ENCODE data around the gene LYPD5. TPM values are rescaled to one million over a fixed set of nuclear protein-coding genes. Genes with fewer than 3 reads are reported as not detected.

Gene LYPD5
- total RNA-seq, 1 experiment from 2014 or later: 0.87 TPM

DNA sequence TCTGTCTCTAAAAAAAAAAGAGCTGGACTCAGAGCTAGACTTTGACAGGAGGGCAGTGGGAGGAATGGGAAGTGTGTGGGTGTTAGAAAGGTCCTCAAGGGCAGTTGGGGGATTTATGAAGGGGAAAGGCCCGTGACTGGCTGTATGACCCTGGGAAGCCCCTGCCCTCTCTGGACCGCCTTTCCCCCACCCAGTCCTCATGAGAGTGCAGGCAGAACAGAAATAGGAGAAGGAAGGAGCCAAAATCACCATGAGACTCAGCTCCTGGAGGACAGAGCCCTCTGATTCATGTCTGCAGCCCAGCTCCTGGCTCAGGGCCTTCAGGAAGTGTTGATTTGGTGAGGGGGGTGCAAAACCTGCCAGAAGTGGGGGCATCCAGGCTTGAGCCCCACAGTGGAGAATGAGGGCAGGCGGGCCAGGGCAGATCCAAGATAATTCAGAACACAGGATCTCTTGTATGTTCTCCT lies 38.7 kb downstream of the LYPD5 start:
- CTCF ChIA-PET: interaction anchor here (0.8 kb wide), 1 partner anchor 26 kb away, joined by 3 read pairs; no protein-coding TSS in a partner anchor
- intact Hi-C loops (cut with micrococcal nuclease; ENCODE audit: unreplicated experiment) (no loop called here), in situ Hi-C loops (cut with HindIII; ENCODE audit: low pct_unique_long_range_greater_than_20kb, low sequenced_read_pairs) (no loop called here)
- POLR2A ChIA-PET: no interaction called here
- no peak overlapping the region for H3K4me3 ChIP-seq (ENCODE audit: low read depth in 2 of 2, low read length in 2 of 2)
- H3K4me1 ChIP-seq (ENCODE audit: control insufficient read depth, insufficient read depth, low read length): peaks cover 23% of the 10 kb centered on the region
- DNase-seq (ENCODE audit: low read depth, low spot score): no peak
- H3K36me3 ChIP-seq (ENCODE audit: control insufficient read depth, insufficient read depth, low read length): no peaks in the 10 kb centered on the region
- H3K27me3 ChIP-seq (ENCODE audit: control insufficient read depth, insufficient read depth, low read length): no peaks in the 10 kb centered on the region
- H3K27ac ChIP-seq (ENCODE audit: low read length): 0 out of 2 replicates have a peak overlapping the region, but pooled peaks have one; percentile 7
- TF ChIP-seq, protein P1, sequence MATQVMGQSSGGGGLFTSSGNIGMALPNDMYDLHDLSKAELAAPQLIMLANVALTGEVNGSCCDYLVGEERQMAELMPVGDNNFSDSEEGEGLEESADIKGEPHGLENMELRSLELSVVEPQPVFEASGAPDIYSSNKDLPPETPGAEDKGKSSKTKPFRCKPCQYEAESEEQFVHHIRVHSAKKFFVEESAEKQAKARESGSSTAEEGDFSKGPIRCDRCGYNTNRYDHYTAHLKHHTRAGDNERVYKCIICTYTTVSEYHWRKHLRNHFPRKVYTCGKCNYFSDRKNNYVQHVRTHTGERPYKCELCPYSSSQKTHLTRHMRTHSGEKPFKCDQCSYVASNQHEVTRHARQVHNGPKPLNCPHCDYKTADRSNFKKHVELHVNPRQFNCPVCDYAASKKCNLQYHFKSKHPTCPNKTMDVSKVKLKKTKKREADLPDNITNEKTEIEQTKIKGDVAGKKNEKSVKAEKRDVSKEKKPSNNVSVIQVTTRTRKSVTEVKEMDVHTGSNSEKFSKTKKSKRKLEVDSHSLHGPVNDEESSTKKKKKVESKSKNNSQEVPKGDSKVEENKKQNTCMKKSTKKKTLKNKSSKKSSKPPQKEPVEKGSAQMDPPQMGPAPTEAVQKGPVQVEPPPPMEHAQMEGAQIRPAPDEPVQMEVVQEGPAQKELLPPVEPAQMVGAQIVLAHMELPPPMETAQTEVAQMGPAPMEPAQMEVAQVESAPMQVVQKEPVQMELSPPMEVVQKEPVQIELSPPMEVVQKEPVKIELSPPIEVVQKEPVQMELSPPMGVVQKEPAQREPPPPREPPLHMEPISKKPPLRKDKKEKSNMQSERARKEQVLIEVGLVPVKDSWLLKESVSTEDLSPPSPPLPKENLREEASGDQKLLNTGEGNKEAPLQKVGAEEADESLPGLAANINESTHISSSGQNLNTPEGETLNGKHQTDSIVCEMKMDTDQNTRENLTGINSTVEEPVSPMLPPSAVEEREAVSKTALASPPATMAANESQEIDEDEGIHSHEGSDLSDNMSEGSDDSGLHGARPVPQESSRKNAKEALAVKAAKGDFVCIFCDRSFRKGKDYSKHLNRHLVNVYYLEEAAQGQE (IDR thresholded peaks at IDR 0.05; ENCODE audit: insufficient read depth in 1 of 2, low read depth in 2 of 2, low read length in 1 of 2): no peak
- TF ChIP-seq, protein P2, sequence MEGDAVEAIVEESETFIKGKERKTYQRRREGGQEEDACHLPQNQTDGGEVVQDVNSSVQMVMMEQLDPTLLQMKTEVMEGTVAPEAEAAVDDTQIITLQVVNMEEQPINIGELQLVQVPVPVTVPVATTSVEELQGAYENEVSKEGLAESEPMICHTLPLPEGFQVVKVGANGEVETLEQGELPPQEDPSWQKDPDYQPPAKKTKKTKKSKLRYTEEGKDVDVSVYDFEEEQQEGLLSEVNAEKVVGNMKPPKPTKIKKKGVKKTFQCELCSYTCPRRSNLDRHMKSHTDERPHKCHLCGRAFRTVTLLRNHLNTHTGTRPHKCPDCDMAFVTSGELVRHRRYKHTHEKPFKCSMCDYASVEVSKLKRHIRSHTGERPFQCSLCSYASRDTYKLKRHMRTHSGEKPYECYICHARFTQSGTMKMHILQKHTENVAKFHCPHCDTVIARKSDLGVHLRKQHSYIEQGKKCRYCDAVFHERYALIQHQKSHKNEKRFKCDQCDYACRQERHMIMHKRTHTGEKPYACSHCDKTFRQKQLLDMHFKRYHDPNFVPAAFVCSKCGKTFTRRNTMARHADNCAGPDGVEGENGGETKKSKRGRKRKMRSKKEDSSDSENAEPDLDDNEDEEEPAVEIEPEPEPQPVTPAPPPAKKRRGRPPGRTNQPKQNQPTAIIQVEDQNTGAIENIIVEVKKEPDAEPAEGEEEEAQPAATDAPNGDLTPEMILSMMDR (IDR thresholded peaks at IDR 0.05): no peak
- no peak for TF ChIP-seq POLR2AphosphoS5 (IDR thresholded peaks at IDR 0.05; ENCODE audit: low read depth, low read length)
- ATAC-seq: no peak
- BruUV-seq (replicated peaks): no TSS peak
- H3K9me3 ChIP-seq (ENCODE audit: control insufficient read depth, insufficient read depth, low read depth, low read length): no peaks in the 10 kb centered on the region

DNA sequence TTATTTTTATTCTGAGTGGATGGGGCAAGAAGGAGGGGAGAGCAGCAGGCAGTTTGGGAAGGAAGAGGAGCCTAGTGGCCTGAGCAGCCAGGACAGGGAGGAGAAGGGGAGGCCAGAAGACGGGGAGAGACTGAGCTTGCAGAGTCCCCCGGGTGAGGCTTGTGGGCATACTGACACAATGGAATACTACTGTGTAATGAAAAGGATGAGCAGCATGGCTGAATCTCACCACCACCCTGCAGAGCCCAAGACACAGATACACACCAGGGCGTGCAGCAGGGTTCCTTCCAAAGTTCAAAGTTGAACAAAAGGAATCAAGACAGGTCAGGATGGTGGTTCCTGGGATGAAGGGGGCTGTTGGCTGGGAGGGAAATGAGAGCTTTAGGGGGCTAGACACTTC lies 39.4 kb downstream of the LYPD5 start:
- H3K36me3 ChIP-seq (ENCODE audit: control insufficient read depth, insufficient read depth, low read length): no peaks in the 10 kb centered on the region
- CTCF ChIA-PET: interaction anchor here (0.8 kb wide), 1 partner anchor 27 kb away, joined by 3 read pairs; no protein-coding TSS in a partner anchor
- in situ Hi-C loops (cut with HindIII; ENCODE audit: low pct_unique_long_range_greater_than_20kb, low sequenced_read_pairs): no loop called here

More for the DNA sequence above, 39.4 kb downstream of the LYPD5 start:
- Histone ChIP-seq H3K4me1 (ENCODE audit: control insufficient read depth, insufficient read depth, low read length) (peaks cover 23% of the 10 kb centered on the region), H3K27ac (ENCODE audit: low read length) (no peak overlapping the region), H3K27me3 (ENCODE audit: control insufficient read depth, insufficient read depth, low read length) (no peaks in the 10 kb centered on the region), H3K4me3 (ENCODE audit: low read depth in 2 of 2, low read length in 2 of 2) (no peak overlapping the region), H3K9me3 (ENCODE audit: control insufficient read depth, insufficient read depth, low read depth, low read length) (no peaks in the 10 kb centered on the region)
- DNase-seq (ENCODE audit: low read depth, low spot score) (no peak), ATAC-seq (no peak)
- intact Hi-C loops (cut with micrococcal nuclease; ENCODE audit: unreplicated experiment): no loop called here
- POLR2A ChIA-PET: no interaction called here
- no TSS peak for BruUV-seq (replicated peaks)
- TF ChIP-seq, protein P1 (IDR thresholded peaks at IDR 0.05; ENCODE audit: insufficient read depth in 1 of 2, low read depth in 2 of 2, low read length in 1 of 2): no peak
